Stimulated activated CD4-positive, alpha-beta T cell treated with anti-CD3 and anti-CD28 coated beads, TNF-alpha, amount 100 ng/mL, for 1 hour (primary cell): ENCODE measurements around the gene SCN8A.

Source experiments
- DNase-seq, 3 donors: peaks; one replicate each; pipeline ENCODE4 v3.0.0-alpha.2; 2020; ENCODE audit warnings: low read depth in 3 of 3, low spot score in 1 of 3

The SCN8A gene

DNA sequence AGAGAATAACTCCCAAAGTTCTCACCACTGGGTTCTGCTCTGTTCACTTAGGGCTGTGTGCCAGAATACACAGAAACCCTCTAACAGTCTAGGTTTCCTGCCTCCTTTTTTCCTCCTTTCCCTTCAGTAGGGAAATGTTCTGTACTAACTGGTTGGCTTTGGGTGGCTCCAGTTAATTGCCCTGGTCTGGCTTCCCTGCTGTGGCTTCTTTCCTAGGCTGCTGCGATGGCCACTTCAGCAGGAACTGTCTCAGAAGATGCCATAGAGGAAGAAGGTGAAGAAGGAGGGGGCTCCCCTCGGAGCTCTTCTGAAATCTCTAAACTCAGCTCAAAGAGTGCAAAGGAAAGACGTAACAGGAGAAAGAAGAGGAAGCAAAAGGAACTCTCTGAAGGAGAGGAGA lies 115.2 kb downstream of the SCN8A start:
- DNase-seq: no peak

DNA sequence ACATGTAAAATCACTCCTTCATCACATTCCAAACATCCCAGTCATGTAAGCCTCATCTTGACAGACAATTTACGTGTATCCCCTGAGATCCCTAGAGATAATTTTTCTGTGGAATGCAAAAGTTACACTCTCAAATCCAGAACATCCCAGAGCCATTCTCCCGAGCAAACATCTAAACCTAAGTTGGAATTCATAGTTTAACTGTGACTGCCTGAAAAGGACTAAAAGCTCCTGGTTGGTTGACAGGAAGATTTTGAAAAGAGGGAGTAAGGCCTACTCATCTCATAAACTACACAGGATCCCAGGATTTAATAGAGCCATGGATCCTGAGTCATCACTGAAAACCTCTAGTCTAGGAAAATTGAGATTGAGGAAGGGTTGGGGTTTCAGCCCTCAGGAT lies 123.6 kb downstream of the SCN8A start:
- no peak for DNase-seq

DNA sequence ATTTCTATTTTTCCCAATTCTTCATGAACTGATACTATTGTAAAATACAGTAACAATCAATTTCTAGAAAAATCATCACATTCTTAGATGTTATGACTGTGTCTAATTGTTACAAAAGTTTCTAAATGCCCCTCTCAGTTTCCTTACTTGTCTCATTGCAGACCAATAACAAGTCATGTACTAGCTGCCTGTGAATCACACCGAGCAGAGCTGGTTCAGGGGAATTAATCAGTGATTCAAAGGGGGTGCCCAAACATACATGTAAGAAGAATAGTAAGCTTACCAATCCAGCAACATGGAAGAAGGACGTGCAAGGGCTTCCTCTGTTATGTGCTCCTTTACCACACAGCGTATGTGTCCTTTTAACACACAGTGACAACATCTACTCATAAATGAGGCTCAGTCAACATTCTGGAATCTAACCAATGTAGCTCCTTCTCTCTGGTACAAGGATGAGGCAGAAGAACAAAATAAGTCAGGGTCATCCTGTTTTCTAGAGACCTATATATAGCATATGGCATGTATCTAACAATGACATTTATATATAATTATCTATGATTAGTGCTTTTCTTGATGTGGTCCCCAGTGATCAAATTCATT lies 126.4 kb downstream of the SCN8A start:
- DNase-seq: no peak

DNA sequence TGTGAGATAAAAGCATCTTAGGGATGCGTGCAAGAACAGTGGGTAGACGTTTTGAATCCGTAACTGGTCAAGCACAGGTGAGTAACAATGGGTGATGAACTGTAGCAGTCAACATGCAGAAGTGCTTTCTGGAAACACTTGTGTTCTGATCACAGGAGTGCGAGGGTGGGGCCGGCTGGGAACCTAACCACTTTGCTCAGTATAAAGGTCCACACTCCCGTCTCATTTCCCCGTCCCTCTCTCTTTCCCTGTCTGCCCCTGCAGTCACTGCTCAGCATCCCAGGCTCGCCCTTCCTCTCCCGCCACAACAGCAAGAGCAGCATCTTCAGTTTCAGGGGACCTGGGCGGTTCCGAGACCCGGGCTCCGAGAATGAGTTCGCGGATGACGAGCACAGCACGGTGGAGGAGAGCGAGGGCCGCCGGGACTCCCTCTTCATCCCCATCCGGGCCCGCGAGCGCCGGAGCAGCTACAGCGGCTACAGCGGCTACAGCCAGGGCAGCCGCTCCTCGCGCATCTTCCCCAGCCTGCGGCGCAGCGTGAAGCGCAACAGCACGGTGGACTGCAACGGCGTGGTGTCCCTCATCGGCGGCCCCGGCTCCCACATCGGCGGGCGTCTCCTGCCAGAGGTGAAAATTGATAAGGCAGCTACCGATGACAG lies 130.4 kb downstream of the SCN8A start:
- peak in 2 of 3 donors; percentile 7 to 29 for DNase-seq

DNA sequence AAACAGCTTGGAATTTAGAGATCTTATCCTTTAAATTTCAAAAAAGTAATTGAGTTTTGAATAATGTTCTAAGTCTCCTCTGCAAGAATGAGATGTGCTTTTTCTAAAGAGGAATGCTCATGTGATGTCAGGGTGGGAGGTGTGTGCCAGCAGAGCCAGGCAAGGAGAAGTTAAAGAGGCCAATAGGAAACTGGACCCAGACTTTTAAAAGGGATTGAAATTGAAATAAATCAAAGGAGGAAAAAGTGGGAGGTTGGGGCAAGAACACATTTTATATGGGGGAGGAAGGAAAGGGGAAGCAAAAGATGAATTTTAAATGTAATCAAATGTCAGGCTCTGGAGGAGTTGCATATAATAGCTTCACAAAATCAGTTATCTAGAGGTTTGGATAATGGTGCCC lies 131.4 kb downstream of the SCN8A start:
- no peak for DNase-seq

DNA sequence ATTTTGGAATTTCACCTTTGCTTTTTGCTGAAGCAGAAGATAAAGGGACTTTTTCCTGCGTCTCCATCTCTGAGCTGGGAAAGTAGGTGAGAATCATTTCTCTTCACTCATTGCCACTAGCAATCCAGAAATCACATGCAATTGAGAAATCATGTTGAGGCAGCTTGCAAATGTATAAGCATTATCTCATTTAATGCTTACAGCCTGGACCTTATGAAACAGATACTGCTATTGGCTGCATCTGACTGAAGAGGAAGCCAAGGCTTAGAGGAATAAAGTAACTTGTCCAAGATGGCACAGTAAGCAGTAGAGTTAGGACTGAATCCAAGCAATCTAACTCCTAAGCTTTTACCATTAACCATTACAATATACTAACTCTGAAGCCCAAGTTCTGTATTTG lies 135.1 kb downstream of the SCN8A start:
- DNase-seq: no peak

DNA sequence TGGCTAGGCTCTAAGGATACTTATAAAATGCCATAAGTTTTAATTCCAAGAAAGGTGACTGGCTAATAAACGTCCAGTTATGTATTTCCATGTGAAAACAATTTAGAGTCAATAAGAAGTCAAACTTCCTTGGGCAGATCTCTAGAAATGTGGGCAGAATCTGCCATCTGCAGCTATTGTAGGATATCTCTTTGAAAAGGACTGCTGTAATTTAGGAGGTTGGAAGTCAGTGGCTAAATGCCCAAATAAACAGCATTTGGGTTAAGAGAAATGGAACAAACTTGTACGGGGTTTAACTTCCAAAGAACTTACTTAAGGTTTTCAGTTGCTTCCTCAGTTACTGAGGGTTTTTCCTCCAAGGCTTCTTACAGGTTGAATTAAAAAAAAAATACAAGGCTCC lies 135.9 kb downstream of the SCN8A start:
- no peak for DNase-seq

DNA sequence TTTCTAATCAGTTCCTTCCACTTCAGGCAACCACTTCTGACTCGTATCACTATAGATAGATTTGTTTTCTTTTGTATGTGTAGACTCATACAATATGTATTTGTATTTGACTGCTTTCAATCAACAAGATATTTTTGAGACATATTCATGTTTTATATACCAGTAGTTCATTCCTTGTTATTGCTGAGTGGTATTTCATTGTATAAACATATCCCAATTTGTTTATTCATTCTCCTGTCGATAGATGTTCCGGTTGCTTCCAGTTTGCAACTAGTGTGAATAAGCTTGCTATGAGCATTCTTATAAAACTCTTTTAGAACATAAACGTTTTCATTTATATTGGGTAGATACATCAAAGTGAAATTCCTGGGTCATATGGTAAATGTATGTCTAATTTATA lies 138.3 kb downstream of the SCN8A start:
- DNase-seq: no peak

DNA sequence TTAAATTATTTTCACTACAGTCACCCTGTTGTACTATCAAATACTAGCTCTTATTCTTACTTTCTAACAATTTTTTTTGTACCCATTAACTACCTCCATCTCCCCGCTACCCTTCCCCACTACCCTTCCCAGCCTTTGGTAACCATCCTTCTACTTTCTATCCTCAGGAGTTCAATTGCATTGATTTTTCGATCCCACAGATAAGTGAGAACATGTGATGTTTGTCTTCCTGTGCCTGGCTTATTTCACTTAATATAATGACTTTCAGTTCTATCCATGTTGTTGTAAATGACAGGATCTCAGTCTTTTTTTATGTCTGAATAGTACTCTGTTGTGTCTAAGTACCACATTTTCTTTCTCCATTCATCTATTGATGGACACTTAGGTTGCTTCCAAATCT lies 139.7 kb downstream of the SCN8A start:
- DNase-seq: no peak

DNA sequence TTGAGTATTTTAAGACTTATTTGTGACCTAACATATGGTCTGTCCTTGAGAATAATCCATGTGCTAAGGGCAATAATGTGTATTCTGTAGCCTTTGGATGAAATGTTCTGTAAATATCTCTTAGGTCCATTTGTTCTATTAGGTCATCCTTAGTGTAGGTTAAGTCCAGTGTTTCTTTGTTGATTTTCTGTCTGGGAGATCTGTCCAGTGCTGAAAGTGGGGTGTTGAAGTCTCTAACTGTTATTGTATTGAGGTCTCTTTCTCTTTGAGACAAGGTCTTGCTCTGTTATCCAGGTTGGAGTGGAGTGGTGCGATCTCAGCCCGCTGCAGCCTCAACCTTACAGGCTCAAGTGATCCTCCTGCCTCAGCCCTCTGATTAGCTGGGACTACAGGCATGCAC lies 149.5 kb downstream of the SCN8A start:
- DNase-seq: no peak

DNA sequence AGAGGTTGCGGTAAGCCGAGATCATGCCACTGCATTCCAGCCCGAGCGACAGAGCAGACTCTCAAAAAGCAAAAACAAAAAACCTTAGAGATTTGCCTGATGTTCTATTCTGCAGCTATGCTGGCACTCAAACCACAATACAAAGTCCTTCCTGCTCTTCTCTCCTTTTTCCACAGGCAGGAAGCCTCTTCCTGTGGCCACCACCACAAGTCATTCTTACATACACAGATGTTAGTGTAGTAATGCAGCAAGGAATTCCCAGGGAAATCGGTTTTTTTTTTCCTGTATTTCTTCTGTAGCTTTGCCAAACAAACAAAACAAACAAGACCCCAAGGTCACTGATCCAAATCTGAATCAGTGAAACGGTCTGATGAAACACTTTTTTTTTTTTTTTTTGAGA lies 153.2 kb downstream of the SCN8A start:
- no peak for DNase-seq

DNA sequence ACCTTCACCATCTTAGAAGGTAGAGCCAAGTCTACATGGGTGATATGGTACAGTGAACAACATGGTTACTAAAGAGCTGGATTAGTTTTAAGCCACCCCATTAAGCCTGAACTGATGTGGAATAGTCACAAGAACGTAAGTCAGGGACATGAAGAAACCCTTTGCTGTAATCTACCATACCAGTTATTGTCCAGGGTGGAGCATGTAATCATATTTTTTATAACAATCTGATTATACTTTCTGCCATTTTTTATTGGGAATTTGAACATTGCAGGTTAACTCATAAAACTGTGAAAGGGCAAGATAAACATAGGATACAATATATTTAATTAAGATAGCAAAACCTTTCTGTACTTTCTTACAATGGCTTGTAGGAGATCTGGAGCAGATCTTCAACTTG lies 153.9 kb downstream of the SCN8A start:
- no peak for DNase-seq

DNA sequence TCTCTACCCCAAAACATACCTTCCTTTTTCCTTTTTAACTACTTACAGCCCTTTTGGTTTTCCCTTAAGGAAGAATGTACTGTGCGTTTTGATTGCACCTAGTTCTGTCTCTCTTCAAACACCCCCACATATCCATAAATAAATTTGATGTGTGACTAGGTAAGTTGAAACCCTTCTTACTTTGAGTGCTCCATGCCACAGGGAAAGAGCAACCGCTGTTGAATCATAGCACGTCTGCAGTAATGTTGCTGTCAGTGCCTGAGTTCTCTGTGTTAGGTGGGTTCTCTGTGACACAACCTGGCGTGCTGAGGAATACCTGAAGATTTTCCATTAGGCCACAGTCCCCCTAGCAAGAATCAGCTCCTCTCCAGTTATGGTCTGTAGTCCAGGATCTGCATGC lies 155.4 kb downstream of the SCN8A start:
- DNase-seq: no peak

DNA sequence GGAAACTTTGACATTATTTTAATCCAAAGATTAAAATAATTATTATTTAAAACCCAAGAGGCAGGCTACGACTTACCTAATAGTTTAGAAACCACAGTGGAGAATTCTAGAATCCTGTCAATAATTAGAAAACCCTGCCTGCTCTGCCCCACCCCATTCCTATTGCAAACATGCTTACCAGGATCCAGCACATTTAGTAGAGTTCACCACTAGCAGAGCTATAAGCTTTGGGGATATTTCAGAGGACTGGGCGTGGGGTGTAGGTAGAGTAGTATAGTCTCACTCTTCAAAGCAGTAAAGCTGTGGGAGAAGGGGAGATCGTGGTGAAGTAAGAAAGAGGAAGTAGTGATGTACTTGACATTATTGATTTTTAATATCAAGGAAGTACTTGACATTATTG lies 157.2 kb downstream of the SCN8A start:
- no peak for DNase-seq

DNA sequence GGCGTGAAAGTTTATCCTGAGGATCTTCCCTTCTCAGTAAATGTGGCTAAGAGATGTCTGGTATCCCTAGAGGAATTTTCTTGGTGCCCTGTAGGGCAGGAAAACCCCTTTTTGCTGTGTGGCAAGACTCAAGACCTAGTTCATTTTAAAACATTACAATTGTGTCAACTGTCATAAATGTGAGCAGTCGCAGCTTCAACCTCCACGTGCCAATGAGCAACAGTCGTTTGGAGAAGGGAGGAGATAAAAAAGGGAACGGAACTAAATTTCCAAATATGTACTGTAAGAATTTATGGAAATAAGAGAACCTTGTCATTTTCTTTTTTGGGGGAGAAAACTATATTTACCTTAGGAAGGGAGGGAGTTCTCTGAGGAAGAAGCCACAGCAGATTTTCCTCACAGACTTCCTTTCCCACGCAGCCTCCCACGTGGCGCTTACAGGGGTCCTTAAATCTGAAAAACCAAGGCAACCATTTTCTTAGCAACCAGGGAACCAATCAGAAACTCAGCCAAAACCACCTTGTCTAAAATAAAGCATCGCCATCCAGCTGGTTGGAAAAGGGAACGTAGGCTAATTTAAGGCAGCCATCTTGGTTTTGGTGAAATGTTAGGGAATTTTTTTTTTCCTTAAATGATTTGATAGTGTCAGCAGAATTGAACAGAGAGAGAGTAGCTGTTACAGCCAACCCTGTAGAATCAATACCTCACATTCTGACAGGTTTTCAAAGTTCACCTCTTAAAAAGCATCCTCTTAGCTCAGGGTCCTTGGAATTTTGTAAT lies 158.4 kb downstream of the SCN8A start:
- no peak for DNase-seq

DNA sequence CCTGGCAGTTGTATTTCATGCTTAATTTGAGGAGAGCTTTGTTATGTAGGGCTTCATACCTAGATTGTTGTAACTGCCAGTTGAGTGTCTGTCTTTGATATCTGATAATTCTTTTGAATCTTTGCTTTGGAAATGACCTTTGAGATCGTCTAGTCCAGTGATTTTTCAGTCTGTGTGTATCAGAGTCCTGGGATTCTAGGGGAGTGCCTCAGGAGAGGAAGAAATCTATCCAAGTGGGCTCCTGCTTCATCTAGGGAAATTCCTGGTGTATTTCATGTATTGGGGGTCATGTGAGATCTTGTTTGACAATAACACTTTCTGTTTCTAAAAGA lies 158.9 kb downstream of the SCN8A start:
- no peak for DNase-seq

DNA sequence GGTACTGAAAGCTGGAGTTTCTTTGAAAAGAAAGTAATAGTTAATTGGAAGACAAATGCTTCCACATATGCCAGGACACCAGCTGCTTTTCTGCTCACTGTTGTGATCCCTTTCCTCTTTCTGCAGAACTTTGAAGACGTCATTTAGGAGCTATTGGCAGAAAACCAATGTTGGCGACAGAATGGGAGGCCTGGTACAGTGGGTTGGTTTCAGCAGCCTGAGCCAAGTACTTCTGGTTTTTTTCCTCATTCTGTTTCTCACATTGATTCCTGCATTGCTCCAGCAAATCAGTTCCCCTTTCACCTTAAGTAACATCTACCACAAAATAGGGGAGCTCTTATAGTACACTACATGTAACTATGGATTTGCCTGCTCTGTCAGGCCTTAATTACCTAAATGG lies 160.6 kb downstream of the SCN8A start:
- no peak for DNase-seq

DNA sequence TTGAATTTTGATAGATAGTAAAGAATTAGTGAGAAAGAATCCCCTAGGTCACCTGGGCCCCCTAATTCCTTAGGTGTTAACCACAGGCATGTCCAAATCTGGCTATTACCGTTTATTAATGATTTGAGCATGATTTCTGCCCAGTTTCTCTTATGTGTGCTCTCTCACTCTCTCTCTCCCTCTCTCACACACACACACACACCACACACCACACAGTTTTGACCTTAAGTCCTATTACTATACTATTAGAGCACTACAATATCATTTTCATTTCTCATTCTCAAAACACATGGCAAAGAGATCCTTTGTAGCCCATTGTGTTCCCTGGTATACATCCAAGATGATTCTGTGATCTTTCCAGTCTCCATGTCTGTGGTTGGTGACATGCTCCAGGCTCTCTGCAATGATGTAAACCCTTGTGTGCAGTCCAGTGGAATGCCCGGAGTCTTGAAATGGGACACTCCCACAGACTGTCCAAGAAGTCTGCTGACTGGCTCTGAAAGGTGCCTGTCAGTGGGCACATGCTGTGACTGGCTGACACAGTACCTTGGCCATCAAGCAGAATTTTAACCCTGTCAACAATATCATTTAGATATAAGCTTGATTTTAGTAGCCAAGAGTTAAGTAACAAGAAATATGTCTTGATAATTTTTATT lies 161.3 kb downstream of the SCN8A start:
- no peak for DNase-seq

DNA sequence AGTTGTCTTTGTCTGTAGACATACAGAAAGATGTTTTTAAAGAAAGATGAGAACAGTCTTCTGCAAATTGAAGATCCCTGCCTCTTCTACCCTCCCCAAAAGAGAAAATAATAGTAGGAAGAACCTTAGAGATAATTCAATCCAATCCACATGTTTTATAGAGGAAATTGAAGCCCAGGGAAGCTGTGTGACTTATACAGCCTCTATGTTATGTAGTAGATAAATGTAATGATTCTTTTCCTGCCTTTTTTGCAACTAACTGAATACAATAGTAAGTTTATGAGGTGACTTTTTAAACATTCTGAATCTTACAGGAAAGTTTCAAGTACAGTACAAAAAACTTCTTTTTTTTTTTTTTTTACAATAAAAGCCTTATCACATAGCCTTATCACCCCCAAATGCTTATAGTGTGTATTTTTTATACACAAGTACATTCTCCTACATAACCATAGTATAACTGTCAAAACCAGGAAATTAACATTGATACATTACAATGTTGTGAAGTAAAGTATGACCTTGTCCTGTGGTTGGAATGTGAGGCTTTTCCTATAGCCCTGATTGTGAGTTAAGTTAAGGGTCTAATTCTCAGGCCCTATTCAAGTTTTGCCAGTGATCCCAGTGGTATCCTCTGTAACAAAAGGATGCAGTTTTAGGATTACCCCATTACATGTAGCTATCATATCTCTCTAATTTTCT lies 163.1 kb downstream of the SCN8A start:
- no peak for DNase-seq

DNA sequence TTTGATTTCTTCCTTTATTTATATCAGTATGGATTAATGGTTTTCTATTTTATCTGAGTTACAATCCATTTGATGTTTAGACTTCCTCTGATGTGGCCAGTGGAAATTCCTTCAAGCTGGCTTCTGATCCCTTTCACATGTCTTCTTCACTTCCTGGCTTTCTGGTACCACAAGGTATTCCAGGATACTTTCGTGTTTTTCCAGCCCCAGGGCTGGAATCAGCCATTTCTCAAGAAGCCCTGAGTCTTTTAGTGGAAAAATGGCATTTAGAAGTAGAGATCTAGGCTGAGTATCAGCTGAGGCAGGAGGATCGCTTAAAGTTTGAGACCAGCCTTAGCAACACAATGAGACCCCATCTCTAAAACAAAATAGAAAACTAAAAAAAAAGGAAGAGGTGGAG lies 164.2 kb downstream of the SCN8A start:
- DNase-seq: no peak

DNA sequence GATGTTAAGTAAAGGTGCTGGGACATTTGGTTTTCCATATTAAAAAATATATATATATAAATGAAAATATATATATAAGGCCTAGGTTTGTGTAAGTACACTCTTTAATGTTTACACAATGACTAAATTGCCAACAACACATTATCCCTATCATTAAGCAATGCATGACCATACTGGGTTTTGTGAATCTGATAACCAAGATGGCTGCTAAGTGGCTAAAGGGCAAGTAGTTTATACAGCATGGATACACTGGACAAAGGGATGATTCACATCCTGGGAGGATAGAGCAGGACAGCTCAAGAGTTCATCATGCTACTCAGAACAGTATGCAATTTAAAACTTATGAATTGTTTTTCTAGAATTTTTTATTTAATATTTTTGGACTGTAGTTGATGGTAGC lies 168.1 kb downstream of the SCN8A start:
- DNase-seq: no peak

DNA sequence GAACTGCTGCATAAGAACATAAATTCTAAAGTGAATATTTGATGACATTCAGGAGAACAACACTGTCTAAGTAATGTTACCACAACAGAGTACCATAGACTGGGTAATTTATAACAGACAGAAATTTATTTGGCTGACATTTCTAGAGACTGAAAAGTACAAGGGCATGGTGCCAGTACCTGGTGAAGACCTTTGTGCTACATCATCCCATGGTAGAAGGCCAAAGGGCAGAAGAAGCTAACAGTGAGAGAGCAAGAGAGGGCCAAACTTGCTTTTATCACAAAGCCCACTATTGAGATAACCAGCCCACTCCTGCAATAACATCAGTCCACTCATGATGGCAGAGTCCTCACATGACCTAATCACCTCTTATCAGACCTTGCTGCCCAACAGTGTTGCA lies 168.7 kb downstream of the SCN8A start:
- no peak for DNase-seq
